IPS-11a (cell line): Measurements from ENCODE around the gene TBC1D9.
A peak's percentile ranks its signal among the peaks of the same experiment; 100 is the strongest.
"Not testable (repeated sequence)": the region's sequence is repeated elsewhere in the genome, so short reads cannot be mapped to it uniquely, and the experiment has no call there.

ENCODE experiments used
- H3K4me3 ChIP-seq: one replicate; pipeline ENCODE4 v1.5.1; 2013; ENCODE audit warnings: low read depth, low read length, control low read depth

The TBC1D9 gene

DNA sequence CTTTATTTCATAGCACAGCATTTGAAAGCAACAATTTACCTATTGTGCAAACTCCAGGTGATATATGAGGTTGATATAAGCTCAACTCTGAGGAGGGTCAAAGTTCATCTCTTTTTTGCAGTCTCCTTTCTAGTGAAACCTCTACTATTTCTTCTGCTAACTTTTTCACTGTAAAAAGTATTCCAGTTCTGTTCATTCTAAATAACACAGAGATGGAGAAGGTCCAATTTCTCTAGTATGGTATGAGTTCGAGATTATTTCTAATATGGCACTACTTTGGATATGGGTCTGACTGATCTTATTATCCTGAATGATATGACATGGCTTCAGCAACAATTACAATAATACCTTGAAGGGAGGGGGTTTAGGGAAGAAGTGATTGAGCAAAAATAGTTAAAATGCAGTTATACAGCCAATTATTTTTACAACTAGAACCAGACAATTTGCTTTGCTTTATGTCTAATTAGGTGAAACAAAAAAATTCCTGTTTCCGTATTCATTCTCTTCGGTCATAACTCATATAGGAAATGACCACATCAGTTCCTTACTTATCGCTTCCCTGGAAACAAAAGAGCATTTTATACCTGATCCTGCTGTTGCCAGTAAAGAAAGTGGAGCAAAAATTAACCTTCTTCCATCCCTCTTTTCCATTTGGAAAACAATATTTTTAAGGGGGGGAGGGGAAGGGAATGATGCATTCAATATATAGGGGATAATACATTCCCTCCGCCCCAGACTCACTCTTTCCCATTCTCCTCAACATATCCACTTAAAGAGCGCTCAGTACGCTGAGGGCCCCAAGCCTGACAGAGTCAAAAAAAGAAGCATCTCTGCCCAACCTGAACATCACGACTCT lies 1.0 kb downstream of the TBC1D9 start:
- peak overlapping the region; percentile 51 for H3K4me3 ChIP-seq

DNA sequence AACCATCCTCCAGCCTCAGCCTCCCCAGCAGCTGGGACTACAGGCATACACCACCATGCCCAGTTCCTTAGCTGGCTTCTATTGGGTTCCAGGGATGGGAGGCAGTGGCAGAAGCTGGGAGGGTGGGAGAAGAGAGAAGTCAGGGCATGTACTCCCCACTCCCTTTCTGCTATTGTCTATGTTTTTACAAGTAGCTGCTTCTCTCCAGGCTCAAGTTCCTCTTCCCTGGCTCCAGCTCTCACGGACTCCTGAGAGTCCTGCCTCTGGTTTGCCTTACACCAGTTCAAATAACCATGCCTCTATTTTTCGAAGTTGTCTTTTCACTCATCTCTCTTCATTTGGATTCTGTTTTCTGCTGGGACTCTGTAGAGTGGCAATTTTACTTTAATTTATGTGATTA lies 2.9 kb downstream of the TBC1D9 start:
- H3K4me3 ChIP-seq, result no peak overlapping the region

DNA sequence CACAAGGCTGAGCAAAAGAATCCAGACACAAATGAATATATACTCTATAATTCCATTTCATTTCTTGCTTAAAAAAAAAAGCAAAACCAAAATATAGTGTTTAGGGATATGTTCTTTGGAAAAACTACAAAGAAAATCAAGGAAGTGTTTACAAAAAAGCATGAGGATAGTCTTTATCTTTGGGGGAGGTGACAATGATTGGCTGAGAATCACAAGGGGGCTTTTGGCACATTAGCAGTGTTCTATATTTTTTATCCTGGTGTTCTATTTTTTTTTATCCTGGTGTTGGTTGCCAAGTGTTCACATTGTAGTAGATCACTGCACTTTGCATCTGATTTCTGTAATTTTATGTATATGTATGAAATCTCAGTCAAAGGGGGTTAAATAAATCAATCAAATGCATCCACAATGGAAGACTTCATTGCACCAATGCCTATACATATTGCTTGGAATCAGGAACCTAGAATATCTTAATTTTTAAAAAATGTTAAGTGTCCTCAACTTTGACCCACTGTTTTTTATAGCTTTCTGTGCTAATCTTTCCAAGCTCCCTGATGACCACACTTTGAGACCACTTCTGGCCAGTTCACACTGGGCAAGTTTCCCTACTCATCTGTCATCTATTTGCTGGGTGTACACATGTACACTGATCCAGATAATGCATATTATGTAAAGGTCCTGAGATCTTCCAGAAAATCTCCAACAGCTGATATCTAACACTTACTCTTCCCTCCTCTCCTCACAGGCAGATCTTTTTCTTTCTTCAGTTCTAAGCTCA lies 3.7 kb downstream of the TBC1D9 start:
- no peak overlapping the region for H3K4me3 ChIP-seq

DNA sequence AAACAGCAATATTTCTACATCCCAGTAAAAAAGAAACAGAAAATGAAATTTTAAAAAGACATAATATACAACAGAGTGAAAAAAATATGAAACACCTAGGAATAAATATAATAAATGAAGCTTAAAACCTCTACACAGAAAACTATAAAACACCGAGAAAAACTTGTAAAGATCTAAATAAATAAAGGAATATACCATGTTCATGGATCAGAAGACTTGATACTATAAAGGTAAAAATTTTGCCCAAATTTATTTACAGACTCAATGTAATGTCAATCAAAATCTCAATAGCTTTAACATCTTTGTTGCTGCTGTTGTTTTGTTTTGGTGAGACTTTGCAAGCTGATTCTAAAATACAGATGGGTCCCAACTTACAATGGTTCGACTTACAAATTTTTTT lies 5.7 kb downstream of the TBC1D9 start:
- H3K4me3 ChIP-seq, result no peak overlapping the region

DNA sequence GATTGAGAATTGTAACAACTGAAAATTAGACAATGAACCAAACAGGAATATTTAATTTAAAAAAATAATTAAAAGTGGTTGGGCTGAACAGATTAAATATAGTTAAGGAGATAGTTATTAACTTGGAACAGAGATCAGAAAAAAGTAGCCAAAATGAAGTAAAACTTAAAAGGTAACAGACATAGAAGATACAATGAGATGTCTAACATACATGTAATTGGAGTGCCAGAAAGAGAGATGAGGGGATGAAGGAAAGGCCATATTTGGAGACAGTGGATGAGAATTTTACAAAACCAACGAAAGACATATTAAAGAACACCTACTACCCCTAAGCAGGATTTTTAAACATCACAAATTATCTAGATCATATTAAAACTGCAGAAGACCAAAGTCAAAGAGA lies 8.0 kb downstream of the TBC1D9 start:
- H3K4me3 ChIP-seq, result no peak overlapping the region

DNA sequence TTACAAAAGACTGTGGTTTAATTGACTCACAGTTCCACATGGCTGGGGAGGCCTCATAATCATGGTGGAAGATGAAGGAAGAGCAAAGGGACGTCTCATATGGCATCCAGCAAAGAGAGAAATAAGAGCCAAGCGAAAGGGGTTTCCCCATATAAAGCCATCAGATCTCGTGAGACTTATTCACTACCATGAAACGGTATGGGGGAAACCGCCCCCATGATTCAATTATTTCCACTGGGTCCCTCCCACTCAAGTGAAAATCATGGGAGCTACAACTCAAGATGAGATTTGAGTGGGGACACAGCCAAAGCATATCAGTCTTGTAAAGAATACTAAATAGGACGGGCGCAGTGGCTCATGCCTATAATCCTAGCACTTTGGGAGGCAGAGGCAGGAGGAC lies 9.6 kb downstream of the TBC1D9 start:
- H3K4me3 ChIP-seq, result not testable (repeated sequence)

DNA sequence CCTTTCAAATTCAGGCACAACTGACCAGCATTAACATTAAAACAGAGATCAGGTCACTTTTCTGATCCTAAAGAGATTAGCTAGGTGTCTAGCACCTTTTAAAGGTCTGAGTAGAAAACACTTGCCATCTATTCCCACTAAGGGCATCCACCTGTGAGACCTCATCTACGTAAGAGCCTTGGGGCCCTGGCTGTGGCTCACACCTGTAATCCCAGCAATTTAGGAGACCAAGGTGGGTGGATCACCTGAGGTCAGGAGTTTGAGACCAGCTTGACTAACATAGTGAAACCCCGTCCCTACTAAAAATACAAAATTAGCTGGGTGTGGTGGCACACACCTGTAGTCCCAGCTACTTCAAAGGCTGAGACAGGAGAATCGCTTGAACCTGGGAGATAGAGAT lies 11.8 kb downstream of the TBC1D9 start:
- no peak overlapping the region for H3K4me3 ChIP-seq

DNA sequence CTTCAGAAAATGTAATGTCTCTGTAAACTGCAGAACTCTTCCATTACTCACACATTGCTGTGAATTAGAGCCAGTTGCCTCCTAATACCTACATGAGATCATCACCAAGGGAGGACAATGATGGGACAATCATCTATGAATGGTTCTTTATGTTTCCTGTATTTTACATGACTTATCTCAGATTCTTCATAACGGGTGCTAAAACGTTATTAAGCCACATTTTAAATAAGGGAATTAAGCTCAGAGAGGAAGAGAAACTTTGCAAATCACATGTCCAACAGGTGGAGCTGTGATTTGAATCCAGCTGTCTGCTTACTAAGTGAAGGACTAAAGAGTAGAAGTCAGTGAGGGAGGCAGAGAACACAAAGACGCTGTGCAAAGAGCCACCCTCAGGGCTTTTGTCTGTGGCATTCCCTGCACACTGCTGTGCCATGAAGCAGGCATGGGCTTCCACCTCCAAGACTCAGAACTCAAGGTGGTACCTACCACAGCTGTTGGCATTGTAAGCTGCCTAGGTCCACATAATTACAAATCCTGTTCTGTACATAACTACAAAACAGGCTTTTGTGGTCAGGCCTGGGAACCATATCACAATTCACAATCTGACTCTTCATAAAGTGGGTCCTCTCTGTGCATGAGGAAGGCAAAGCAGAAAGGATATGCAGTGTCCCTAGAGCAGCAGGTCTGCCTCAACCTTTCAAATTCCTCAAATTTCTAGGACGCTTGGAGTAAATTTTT lies 12.8 kb downstream of the TBC1D9 start:
- H3K4me3 ChIP-seq, result no peak overlapping the region

DNA sequence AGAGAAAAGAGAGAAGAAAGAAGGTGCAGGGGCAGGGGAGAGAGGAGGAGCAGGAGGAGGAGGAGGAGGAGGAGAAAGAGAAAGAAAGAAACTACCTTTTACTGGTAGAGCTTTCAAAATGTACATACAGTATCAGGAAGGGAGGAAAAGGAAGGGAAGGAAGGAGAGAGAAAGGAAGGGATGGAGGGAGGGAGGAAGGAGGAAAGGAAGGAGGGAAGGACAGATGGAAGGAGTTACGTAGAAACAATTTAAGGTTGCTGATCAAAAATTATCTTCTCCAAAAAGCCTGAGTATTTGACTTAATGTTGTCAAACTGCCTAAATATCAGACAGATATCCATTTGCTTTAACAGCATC lies 13.4 kb downstream of the TBC1D9 start:
- H3K4me3 ChIP-seq, result no peak overlapping the region

DNA sequence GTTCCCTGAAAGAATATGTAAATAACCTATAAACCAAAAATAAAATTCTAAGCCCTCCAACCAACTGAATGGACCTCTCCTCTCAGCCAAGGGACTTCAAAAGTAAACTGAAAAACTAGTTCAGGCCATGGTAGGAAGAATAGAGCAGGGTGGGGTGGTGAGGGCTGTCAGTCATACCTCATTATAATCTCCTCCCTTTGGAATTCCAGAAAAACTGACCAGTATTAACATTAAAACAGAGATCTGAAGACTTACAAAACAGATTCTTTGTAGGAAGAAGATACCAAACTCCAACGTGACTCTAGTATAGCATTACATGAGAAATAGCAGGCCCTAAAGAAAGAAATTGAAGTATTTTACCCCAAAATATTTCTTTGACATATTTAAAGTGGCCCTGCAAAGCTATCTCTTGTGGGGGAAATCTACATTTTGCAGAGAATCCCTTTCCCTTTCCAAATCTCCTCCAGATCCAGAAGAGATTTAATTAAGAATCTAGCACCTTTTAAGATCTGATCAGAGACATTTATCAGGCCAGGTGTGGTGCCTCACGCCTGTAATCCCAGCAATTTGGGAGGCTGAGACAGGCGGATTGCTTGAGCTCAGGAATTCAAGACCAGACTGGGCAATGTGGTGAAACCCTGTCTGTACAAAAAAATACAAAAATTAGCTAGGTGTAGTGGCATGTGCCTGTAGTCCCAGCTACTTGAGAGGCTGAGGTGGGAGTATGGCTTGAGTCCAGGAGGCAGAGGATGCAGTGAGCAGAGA lies 15.1 kb downstream of the TBC1D9 start:
- H3K4me3 ChIP-seq, result no peak overlapping the region

DNA sequence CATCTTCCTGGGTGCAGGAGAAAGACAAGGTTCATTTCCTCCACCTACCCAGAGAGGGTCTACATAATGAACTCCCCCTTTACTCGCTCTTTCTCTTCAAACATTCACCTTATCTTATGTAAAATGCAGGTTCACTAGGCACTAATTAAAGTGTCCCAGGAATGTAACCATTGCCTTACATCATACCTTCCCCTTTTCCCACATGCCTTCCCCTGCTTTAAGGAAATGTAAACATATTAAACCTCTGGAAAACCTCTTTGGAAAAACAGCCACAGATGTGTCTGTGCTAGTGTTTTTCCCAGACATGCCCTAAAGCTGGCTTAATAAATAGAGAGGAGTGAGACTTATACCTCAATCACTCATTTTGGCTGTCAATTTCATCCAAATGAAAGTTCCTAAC lies 15.8 kb downstream of the TBC1D9 start:
- no peak overlapping the region for H3K4me3 ChIP-seq

DNA sequence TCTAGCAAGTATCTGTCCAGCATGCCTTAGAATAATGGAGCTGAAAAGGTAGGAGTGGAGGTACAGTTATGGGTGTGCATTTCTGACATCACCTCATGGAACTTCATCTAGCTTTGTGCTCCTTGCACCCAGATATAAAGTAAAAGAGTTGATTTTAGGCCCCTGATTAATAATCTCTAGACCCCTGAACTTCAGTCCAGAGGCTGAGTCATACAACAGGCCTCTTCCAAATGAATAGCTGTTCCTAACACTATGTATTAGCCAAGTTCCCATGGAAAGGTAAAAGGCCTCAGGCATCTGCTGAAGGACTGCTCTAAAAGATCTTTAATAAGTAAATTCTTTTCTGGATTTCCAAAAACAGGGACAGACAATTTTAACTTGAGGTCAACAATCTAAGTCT lies 16.2 kb downstream of the TBC1D9 start:
- H3K4me3 ChIP-seq, result no peak overlapping the region

DNA sequence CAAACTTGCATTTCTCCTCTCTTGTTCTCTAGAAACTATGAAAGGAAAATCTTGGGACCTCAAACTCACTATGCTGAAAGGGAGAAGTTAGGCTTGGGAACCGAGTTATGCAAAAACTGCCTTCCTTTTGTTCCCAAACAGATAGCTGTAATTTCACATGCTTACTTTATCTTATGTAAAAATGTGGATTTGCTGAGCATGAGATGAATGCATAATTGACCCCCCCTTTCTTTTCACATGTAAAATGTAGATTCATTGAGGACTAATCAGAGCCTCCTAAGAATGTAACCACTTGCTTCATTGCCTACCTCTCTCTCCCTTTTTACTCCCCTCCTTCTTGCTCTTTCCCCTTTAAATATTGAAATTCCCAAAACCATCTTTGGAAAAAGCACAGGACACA lies 18.0 kb downstream of the TBC1D9 start:
- no peak overlapping the region for H3K4me3 ChIP-seq

DNA sequence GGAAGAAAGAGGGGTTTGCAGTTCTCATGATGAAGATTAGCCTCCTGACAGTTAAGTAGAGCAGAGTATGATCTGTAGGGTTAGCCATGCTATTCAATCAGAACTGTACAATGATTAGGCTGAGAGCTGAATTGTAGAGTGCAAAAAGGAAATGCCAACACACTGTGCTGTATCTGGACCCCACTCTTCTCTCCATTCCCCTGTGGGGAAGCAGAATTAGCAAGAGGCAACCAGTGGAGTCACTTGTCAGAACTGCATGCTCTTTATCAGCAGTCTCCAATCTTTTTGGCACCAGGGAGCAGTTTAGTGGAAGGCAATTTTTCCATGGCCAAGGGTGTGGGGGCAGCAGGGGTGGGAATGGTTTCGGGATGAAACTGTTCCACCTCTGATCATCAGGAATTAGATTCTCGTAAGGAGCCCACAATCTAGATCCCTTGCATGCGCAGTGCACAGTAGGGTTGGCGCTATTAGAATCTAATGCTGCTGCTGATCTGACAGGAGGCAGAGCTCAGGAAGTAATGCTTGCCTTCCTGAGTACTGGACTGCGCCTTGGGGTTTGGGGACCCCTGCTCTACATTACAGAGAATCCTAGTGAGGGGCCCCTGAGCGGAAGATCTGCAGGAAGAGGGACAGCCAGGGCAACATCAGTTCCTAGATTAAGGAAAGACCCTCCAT lies 19.4 kb downstream of the TBC1D9 start:
- H3K4me3 ChIP-seq, result no peak overlapping the region

DNA sequence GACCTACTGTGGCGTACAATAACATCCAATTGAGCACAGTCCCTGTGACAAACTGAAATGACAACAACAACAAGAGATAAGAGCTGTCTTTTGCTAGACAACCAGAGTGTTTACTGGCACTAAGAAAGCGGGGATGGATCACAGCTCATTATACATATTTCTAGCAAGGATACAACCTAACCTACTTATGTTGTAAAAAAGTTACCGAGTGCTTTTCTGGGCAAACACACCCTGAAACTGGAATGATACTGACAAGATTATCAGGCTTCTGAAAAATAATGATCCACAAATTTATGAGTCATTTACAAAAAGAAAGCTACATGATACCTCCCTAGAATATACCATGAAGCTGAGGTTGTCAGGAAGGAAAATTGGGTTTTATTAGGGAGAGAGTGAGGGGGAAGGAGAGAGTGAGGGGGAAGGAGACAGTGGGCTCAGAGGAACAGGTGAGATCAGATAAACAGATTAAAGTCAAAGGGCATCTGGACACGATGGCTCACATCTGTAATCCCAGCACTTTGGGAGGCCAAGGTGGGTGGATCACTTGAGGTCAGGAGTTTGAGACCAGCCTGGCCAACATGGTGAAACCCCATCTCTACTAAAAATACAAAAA lies 20.3 kb downstream of the TBC1D9 start:
- no peak overlapping the region for H3K4me3 ChIP-seq

DNA sequence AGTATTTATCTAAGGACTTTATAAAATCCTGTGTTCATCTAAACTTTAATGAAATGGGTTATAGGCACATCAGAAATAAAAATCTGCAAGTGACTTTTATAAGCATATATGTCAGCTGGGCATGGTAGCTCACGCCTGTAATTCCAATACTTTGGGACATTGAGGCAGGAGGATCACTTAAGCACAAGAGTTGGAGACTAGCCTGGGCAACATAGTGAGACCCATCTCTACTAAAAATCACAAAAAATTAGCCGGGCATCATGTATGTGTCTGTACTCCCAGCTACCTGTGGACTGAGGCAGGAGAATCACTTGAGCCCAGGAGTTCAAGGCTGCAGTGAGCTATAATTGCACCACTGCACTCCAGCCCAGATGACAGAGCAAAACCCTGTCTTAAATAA lies 20.9 kb downstream of the TBC1D9 start:
- H3K4me3 ChIP-seq, result no peak overlapping the region

DNA sequence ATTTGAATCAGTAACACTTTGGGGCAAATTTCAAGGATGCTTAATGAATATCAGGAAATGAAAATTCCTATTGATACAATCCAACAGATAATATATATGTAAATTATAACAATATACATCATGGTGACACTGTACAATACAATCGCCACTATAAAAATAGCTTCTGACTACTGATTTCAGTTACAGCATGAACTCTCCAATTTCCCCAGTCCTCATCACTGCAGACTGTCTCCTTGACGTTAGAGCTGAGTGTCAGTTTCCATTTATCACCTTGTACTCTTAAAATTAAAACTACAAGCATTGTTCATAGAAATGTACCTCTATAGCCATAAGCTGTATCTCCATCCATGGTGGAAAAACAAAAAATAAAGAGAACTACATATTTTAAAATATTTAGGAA lies 23.4 kb downstream of the TBC1D9 start:
- H3K4me3 ChIP-seq, result no peak overlapping the region

DNA sequence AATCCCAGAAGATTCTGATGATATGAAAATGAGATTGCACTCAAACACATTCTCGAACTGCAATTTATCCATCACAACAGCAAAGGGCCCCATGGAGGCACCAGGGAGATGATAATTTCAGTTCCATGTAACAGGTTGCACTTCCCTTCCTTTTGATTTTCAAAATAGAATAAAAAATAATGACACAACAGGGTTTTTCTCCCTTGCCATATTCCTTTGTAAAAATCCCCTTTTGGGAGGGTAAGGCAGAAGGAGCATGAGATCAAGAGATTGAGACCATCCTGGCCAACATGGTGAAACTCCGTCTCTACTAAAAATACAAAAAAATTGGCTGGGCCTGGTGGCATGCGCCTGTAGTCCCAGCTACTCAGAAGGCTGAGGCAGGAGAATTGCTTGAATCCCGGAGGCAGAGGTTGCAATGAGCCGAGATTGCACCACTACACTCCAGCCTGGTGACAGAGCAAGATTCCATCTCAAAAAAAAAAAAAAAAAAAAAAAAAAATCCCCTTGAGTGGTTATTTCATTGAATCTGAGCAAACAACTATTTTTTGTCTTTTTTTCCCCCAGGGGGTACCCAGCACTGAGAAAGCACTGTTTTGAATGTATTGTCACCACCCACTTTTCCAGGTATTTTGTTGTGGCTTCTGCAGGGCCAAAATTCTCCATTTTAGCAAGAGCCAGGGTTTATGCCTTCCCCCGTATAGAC lies 26.7 kb downstream of the TBC1D9 start:
- H3K4me3 ChIP-seq, result no peak overlapping the region

DNA sequence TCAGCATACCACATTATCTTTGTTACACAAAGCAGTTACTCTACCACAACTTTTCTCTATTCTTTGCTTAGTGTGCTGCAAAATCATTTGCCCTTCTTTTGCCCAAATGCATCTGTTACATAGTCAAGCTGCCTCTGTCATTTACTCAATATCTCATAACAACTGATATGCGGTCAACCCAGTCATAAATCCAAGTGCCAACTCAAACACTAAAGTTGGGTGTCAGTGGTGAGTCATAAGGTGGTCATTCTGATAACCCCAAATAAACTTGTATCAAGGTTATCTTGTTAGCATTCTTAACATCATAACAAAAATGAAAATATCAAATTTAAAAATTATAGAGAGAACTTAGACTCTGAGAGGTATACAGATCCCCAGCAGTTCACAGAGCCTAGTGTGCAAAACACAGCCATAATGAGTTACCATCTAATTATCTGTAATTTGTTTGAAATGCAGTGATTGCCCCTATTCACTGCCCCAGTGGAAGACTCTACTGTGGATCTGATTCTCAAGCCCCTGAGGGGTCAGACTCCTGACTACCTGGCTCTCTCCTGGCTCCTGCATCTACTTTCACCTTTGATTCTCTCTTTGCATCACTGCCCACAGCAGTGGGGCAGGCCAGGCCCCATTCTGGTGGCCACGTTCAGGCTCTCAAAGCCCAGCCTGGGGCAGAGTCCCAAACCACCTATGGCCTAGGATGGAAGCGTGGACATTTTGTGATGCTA lies 29.2 kb downstream of the TBC1D9 start:
- H3K4me3 ChIP-seq, result no peak overlapping the region
